ENCODE data around the gene L2HGDH. TPM values are rescaled to one million over a fixed set of nuclear protein-coding genes. Genes with fewer than 3 reads are reported as not detected.

Gene L2HGDH
- total RNA-seq, 1 experiment from 2014 or later, result 24.0 TPM

- Mint-ChIP-seq H3K4me3 (no peak overlapping the region), H3K4me1 (peaks cover 22% of the 10 kb centered on the region), H3K27ac (no peak overlapping the region; the same call in 1 of the 2 replicates), H3K36me3 (peaks cover 10% of the 10 kb centered on the region), H3K9me3 (peaks cover 4% of the 10 kb centered on the region), H3K27me3 (ENCODE audit: low read depth) (no peaks in the 10 kb centered on the region)
- CTCF ChIA-PET, result interaction anchor here (0.7 kb wide), 1 partner anchor 13 kb away, joined by 3 read pairs; no protein-coding TSS in a partner anchor
- no peak for ATAC-seq
- POLR2A ChIA-PET, result no interaction called here
- TF ChIP-seq ZNF219 (CRISPR knock-in tag; IDR thresholded peaks at IDR 0.05; ENCODE audit: borderline replicate concordance), result no peak
- TF ChIP-seq ZNF281 (CRISPR knock-in tag; IDR thresholded peaks at IDR 0.05), result no peak
- TF ChIP-seq MXD4 (CRISPR knock-in tag; IDR thresholded peaks at IDR 0.05; ENCODE audit: borderline replicate concordance), result no peak
- TF ChIP-seq, protein P1, sequence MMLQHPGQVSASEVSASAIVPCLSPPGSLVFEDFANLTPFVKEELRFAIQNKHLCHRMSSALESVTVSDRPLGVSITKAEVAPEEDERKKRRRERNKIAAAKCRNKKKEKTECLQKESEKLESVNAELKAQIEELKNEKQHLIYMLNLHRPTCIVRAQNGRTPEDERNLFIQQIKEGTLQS (CRISPR knock-in tag; conservative IDR thresholded peaks at IDR 0.05), result no peak
- TF ChIP-seq ATF6 (CRISPR knock-in tag; IDR thresholded peaks at IDR 0.05), result no peak
- no peak for TF ChIP-seq NR3C1 (CRISPR knock-in tag; conservative IDR thresholded peaks at IDR 0.05; ENCODE audit: low read depth)
- TF ChIP-seq GABPB1 (CRISPR knock-in tag; IDR thresholded peaks at IDR 0.05), result no peak
- TF ChIP-seq ELF4 (CRISPR knock-in tag; IDR thresholded peaks at IDR 0.05; ENCODE audit: low read depth), result no peak
- no peak for TF ChIP-seq NR1H2 (CRISPR knock-in tag; IDR thresholded peaks at IDR 0.05)
- TF ChIP-seq E2F4 (CRISPR knock-in tag; IDR thresholded peaks at IDR 0.05; ENCODE audit: borderline replicate concordance, low read depth), result no peak
- TF ChIP-seq, protein P2, sequence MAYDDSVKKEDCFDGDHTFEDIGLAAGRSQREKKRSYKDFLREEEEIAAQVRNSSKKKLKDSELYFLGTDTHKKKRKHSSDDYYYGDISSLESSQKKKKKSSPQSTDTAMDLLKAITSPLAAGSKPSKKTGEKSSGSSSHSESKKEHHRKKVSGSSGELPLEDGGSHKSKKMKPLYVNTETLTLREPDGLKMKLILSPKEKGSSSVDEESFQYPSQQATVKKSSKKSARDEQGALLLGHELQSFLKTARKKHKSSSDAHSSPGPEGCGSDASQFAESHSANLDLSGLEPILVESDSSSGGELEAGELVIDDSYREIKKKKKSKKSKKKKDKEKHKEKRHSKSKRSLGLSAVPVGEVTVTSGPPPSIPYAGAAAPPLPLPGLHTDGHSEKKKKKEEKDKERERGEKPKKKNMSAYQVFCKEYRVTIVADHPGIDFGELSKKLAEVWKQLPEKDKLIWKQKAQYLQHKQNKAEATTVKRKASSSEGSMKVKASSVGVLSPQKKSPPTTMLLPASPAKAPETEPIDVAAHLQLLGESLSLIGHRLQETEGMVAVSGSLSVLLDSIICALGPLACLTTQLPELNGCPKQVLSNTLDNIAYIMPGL (CRISPR knock-in tag; IDR thresholded peaks at IDR 0.05), result no peak
- TF ChIP-seq AFF4 (CRISPR knock-in tag; IDR thresholded peaks at IDR 0.05; ENCODE audit: borderline replicate concordance), result no peak
- TF ChIP-seq KAT7 (CRISPR knock-in tag; IDR thresholded peaks at IDR 0.05; ENCODE audit: borderline replicate concordance), result no peak
- TF ChIP-seq, protein P3, sequence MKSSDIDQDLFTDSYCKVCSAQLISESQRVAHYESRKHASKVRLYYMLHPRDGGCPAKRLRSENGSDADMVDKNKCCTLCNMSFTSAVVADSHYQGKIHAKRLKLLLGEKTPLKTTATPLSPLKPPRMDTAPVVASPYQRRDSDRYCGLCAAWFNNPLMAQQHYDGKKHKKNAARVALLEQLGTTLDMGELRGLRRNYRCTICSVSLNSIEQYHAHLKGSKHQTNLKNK (CRISPR knock-in tag; IDR thresholded peaks at IDR 0.05), result no peak
- no peak for DNase-seq (ENCODE audit: low spot score)
Observed at GRCh38 chr14:50308363-50308915, 3.6 kb downstream of the L2HGDH start.

Data from WTC11 (cell line).